GM18498 (cell line): ENCODE results near the gene AHDC1.

Experiments
- ATAC-seq: cut with Tn5 transposase; IDR thresholded peaks from one replicate; pipeline ENCODE4 v1.9.1; 2021; ENCODE audit warnings: mild to moderate bottlenecking, moderate library complexity; ENCODE audit not compliant: unreplicated experiment

The AHDC1 gene

DNA sequence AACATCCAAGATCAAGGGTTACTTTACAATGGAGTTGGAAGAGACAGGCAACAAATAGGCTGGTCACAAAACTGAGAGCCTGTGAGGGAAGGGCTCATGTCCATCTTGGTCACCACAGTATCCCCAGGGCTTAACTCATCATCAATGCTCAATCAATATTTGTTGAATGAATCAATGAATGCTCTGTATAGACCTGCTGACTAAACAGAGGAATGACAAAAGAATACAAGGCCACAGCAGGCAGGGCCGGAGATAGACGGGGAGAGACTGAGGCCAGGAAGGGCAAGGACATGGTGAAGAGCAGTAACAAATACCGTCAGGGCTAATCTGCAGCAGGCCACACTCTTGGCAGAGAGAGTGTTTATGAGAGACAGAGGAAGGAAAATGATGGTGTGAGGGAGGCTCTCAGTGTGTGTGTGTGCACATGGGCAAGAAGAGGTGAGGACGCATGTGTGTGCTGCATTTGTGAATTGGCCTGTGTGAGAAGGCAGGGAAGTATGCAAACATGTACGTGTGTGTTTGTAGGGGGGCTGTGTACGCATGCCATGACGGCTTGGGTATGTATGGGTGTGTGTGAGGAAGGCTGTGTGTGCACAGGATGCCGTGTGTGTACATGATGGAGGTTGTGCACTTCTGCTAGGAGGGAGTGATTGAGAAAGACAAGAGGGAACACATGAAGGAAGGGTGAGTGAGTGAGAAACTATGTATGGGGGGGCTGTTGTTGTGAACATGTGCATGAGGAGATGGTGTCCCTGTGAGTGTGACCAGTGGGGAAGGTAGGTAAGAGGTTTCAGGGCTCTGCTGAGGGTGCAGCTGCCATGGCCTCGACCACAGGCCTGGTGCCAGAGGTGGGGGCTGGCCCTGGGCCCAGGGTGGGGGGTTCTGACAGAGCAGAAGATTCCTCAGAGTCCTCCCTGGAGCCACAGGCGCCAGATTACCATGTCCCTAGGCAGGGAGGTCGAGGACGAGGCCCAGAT, 15.4 kb downstream of the AHDC1 start:
- no peak for ATAC-seq

DNA sequence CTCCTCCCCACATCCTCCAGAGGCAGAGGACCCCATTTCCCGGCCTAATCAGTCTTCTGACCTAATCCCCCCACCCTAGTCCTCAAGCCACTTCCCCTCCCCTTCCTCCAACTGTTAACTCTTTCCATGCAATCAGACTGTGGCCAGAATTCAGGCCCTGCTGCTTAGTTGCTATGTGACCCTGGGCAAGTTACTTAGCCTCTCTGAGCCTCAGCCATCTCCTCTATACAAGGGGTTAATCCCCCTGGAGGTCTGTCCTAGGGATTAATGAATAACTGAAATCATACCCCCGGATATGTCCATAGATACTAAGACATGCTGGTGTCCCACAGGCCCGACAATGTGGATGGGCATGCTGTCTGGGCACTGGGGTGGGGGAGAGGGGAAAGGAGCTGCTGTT, 18.3 kb downstream of the AHDC1 start:
- ATAC-seq = no peak

DNA sequence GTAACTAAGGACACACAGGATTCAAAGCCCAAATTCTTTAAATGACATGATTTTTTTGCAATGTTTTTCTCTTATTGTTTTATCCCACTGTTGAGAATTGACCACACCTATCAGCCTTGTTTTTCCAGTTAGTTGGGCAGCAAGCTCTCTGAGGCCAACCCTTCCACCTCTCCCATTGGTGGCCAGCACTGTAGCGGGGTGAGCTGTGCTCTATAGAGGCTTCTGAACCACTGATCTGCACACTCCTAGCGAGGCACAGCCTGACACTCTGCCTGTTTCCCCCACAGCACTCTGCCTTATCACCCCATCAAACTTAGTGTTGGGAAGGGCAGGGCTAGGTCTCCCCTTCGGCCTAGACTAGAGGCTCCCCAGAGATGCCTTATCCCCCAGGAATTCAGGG, 19.5 kb downstream of the AHDC1 start:
- no peak for ATAC-seq

DNA sequence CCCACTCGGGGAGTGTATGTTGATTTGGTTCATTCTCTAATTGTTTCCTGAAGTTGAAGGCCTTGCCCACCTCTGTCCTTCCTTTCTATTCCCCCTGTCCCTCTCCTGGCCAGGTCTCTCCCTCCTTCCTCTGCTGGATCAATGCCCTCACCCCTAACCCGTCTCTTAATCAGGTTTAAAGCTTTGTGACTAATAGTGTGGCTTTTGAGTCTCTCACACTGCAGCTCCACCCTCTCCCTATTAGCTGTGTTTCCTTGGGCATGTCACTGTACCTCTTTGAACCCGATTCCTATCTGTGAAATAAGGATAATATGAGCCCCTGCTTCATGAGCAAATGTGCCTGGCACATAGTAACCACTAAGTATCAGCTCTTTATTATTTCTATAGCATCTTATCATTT, 20.5 kb downstream of the AHDC1 start:
- no peak for ATAC-seq

GRCh38 chr1:27581823-27582243, 22.1 kb downstream of the AHDC1 start:
- ATAC-seq = no peak

GRCh38 chr1:27577504-27578188, 26.3 kb downstream of the AHDC1 start:
- ATAC-seq = no peak

GRCh38 chr1:27576806-27577227, 27.1 kb downstream of the AHDC1 start:
- no peak for ATAC-seq

- no peak for ATAC-seq
Observed at GRCh38 chr1:27575840-27576331, 28.1 kb downstream of the AHDC1 start.

DNA sequence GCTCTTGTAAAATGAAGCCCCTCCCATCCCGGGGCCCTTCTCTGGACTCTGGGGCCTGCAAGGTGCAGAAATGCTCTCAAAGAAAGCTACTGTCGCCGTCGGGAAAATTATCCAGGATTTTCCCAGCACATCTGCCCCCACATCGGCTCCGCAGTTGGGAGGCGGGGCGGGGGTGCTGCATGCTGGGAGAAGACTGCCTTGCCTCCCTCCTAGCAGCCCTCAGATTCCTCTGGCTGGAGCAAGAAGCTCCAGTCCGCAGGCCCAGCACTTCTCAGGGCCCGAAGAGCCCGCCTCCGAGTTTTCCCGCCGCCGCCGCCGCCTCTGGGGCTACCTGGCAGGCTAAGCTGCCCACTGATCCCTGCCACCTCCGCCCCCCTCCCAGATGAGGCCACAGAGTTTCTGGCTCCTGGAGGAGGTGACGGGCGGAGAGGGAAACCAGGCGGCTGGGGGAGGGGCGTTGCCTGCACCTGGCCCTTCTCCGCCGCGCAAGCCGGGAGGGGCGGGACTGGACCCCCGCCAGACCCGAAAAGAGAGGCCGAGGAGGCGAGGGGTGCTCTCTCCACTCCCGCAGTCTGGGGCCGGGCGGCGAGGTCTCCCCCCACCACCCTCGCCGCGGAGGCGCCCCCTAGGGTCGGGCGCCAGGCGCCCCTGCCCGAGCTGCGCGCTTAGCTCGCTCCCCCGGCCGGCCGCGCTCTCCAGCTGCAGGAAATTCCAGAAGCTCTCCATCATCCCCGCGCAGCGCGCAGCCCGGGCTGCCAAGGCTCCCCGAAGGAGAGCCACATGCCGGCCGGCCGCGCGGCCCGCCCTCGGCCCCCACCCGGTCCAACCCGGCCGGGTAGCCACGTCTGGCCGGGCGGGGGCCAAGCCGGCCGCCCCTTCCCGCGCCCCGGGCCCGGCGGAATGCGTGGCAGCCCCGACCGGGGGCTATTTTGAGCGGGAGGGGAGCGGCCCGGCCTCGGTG, 28.8 kb downstream of the AHDC1 start:
- no peak for ATAC-seq

DNA sequence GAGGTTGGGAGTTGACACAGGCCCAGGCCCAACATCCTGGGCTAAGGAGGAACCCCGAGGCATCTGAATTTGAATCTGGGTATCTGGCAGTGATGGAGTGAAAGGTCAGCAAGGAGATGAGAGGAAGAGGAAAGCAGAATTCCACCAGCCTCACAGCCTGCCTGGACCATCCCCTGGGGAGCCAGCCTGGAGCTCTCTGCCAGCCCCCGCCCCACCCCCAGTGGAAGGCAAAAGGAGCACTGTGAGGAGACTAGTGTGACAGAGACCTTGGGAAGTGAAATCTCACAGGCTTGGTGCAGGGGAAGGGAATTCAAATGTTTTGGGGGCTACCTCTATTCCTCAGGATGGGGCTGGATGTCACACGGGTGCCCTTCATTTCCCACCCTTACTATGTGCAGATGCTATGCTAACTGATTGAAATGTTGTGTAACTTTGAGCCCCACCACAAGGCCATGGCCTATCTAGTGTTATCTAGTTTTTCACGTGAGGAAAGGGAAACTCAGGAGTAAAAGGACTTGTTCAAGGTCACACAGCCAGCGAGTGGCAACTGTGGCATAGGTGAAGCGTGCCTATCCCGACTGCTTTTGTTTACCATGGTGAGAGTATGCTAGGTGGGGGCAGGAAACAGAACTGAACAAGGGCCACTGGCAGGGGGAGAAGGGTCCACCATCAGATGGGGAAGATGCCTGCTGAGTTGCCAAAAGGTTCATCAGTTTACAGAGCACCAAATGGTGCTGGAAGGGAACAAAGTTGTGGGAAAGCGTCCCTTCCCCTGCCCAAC, 29.8 kb downstream of the AHDC1 start:
- no peak for ATAC-seq

GRCh38 chr1:27572679-27573426, 31.1 kb downstream of the AHDC1 start:
- ATAC-seq = no peak

DNA sequence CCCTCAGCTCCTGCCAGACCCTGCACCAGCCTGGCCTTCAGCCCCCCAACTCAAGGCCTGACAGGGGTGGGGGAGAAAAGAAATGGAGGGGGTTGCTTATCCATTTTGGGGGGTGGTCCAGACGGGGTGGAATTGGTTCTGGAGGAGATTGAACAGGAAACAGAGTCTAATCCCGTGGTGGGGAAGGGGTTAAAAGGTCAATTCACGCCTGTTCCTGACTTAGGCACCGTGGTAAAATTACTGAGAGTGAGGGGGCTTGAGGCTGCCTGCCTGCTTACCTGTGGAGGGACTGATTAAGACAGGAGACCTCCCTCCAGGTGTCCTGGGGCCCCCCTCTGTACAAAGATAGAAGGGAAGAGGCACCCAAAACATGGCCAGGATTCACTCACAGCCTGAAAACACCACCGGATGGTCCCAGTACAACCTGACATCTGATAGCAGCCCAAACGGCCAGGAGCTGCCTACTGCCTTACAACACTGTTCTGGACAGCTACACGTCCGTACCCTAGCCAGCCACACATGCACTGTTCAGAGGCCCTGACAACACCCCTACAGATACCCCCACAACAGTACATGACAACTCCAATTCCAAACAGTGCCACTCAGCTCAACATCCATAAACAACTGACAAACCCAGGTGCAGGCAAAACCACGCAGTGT, 31.8 kb downstream of the AHDC1 start:
- no peak for ATAC-seq

- ATAC-seq = no peak
Observed at GRCh38 chr1:27571439-27572018, 32.4 kb downstream of the AHDC1 start.

- ATAC-seq = no peak
Observed at GRCh38 chr1:27570784-27571183, 33.2 kb downstream of the AHDC1 start.

DNA sequence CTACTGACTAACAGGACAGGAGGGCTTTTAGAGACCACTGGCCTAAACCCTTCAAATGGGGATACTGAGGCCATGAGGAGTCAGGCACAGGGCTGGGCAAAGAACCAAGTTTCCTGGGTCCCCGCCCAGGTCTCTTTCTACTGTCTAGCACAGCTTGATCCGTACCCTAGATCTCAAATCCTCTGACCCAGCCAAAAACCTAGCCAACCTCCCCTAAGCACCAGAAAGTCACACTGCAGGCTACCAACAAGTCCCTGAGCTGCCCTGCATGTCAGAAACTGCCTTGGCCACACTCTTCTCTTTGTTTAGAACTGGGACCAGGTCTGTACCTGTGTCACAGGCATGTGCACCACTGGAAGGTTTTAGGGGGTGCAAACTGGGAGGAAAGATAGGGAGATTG, 33.6 kb downstream of the AHDC1 start:
- no peak for ATAC-seq

GRCh38 chr1:27569506-27570291, 34.2 kb downstream of the AHDC1 start:
- ATAC-seq = no peak

- no peak for ATAC-seq
Observed at GRCh38 chr1:27569088-27569460, 34.9 kb downstream of the AHDC1 start.
